Skin of body (tissue), 2 donors: Measurements from ENCODE around the gene ZNF488. TPM values are rescaled to one million over a fixed set of nuclear protein-coding genes. Genes with fewer than 3 reads are reported as not detected.

Experiments used
- DNase-seq: peaks from one replicate; lab custom pipeline; 2025; lab: John Stamatoyannopoulos, UW
- total RNA-seq: library from RNA; depleted of rRNA; stranded (reverse); fragments of >200 nt; gene quantifications from one replicate; pipeline ENCODE4 v1.2.3, GENCODE V29; 2014

ZNF488 gene
- total RNA-seq, 1 donor from 2014 or later = 0.10 TPM

DNA sequence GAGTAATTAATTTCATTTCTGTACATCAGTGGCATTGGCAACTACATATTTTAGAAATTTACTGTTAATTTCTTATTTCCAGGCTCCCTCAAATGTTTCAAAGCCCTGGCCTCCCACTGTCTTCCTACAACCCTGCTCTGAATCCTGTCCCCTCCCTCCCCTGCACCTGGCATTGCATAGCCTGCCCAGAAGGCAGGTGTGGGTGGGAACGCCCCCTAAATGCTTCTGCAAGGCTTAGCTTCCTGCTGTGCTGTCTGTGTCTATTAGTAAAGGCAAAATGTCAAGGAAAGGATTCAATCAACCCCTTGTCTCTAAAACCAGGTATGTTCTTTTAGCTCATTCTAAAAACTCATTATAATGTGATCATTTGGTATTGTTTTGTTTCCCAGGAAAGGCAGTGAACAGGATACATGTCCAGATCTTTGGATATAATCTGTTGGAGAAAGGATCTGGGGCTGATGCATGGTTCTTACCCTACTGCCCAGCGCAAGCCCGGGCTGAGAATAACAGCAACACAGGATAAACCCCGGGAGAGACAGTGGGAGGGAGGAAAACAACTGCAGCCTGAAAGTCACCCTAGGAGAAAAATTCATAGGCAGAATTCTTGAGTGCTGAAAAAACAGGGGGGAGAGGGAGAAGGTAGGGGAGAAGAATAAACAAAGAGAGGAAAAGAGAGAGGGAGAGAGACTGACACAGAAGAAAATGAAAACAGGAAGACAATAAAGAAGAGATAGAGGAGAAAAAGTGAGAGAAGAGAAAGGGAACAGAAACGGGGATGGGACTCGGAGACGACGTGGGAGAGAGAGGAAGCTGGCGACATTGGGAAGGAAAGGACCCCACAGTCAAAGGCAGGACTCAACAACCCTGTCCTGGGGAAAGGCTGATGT, 589 bp downstream of the ZNF488 start:
- no peak for DNase-seq

DNA sequence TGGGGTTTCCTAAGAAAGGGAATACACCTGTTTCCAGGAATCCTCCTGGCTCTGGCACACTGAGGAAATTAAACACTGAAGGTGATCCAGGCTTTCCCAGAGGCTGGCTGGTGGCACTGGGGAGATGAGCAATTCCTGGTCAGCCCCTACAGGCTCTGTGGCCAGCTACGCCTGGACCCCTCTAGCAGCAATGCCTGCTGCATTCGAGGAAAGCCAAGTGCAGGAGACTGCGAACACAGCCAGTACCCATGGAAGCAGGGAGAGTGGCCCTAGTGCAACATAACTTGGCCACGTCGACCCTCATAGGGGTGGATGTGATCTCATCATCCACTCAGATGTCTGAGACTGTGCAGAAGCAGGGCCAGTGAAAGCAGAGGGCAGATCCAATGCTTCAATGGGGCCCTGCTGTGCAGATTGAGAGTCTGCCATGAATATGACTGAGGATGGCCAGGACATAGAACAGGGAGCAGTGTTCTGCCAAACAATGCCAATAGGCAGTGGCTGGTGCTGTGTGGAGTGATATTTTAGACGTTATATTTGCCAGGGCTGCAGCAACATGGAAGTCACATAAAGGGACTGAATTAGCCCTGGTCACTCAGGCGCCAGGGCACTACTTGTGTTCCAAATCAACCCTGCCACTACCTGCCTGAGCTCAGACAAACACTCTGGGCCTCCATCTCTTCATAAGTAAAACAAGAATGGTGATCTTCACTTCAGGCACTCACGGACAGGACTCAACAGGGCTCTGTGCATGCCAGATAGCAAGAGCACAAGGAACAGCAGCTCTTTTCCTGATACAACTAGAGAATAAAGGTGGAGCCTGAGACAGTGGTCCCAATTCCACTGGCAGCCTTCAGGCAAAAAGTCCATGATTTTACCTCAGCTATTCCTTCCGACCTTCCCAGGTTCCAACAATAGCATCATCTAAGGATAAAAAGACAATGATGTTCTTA, 2.4 kb downstream of the ZNF488 start:
- DNase-seq = no peak

DNA sequence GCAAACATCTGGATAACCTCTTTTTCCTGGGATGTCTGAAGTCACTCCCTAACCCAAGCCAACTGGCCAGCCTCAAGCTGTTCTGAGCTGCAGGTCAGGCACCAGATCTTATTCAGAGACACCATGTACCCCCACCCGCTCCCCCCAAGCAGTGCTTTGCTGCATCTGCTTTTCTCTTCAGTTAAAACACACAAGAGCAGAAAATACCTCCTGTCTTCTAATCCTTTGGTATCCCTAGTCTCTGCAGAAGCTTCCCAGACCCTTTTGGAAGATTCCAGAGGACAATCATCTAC, 3.0 kb downstream of the ZNF488 start:
- DNase-seq = no peak

DNA sequence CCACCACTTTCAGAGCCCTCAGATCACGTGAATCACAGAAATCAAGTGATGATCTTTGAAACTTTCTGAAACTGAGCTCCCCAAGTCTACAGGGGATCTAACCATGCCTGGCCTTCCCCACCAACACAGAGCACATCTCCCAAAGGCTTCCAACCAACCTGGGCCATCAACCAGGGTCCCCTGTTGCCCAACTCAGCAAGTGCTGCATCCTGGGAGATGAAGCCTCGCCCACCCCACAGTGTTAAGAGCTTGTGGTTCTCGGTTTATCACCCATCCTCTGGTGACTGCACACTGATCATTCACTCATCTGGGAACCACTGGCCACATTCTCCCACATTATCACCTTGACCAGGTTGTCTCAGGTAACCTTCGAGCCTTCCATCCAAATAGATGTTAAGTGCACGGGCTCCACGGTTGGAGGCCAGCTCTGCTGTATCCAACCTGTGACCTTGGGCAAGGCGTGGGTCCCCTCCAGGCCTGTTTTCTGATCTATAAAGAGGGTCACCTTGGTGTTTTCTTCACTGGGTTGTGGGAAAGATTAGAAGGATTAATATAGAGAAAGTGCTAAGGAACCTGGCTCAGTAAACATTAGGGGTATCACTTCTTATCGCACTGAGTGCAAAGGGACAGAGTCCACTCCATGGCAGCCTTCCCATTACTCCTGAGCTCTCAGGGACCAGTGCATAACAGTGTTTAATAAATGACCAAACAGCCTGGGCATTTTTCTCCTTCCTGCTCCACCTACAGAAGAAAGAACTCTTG, 3.6 kb downstream of the ZNF488 start:
- no peak for DNase-seq

DNA sequence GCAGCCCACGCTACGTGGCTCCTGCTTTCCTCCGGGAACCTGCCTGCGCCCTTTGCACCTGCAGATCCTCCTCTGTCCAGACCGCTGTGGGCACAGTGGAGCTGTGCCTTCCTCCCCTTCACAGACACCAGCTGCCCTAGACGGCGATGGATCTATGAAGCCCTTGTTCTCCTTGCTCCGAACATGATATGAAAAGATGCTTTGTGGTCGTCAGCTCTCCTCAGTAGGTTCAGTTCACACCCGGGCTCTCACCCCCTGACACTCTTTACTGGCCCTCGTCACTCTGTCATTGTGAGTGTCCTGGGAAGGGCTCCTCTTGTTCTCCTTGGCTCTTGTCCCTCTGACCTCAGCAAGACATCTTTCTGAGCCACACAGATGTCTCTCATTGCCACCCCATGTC, 4.2 kb downstream of the ZNF488 start:
- no peak for DNase-seq

DNA sequence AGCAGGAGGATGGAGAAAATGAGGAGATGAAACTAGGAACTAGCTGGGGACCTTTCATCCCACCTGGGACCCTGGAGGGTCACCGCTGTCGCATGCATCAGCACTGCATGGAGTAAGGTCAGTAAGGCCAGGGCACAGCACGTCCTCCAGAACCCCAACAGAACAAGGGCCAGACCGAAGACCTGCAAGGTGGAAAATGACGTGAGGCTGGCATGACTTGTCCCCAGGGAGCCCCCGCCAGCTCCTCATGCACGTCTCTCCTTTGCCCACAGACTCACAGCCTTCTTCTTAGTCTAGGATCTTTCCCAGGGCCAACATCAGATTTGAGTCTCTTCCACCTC, 4.7 kb downstream of the ZNF488 start:
- no peak for DNase-seq

DNA sequence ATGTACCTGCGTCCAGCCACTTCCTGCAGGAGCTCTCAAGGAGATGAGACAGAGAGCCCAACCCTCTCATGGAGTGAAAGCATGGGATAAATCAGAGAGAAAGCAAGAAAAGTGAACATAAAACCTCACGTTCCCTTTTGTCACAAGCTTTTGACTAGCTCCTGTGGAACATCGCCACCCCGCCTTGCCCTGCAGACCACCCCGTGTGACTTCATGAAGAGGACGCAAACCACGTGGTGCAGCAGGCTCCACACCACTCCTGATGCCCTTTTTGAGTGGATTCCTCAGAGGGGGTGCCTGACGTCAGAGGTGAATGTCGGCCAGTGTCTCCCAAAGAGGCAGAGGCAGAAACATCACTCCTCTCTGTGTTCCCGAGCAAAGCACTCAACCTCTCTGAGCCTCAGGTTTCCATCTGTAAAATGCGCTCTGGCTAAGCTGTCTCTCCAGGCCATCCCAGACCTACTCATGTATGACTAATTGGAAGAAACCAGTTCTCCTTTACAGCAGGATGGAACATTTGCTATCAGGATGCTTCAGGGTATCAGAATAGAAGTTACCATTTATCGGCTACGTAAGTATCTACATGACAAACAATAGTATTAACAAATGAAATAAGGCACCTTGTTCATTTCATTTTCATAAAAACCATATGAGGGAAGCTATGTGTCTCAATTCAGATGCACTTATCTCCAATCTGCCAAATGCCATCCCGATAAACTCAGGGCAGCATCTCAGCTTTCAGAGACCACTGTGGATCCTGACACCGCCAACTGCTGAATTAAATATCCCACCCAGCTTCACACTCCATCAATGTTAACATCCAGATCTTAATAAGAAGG, 5.3 kb downstream of the ZNF488 start:
- no peak for DNase-seq

DNA sequence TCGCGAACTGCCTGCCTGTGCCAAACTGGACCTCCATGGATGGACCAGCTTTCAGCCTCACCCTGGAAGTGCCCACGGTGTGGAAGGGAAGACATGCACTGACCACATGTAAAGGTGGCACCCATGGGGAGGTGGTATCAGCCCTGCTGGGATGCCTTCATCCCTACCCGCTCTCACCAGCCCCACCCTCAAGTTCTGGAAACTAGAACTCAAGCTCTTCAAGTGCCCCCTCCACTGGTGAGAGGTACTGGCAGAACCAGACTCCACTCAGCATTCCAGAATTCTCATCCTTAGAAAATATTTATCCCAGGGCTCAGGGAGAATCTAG, 5.9 kb downstream of the ZNF488 start:
- DNase-seq = no peak

DNA sequence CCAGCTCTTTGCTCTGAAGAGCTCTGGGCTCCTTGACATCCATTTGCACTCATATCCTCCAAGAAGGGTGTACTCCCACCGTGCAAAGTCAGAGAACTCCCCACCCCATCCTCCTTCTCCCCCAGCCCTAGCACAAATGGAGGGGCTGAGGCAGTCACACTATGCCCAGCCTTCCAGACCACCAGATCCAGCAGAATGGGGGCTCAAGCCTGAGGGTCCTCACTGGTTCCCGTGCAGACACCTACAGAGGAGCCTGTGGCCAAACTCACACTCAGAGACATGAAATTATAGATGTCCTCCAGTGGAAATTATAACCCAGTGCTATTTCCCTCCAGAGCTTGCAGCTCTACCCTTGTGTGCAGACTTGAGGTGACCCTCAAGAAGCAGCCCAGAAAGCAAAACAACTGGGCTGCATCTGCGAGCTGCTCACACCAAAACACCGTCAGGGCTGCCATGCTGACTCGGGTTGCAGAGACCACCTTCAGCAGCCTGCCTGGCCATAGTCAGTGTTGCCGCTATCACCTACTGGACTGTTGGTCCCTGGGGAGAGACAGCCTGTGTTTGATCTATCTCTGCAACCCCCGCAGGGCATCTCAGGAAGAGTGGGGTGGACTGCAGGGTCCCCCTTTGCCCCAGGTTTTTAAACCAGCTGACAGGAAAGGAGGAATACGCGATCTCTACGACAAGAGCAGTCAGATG, 7.4 kb downstream of the ZNF488 start:
- no peak for DNase-seq

DNA sequence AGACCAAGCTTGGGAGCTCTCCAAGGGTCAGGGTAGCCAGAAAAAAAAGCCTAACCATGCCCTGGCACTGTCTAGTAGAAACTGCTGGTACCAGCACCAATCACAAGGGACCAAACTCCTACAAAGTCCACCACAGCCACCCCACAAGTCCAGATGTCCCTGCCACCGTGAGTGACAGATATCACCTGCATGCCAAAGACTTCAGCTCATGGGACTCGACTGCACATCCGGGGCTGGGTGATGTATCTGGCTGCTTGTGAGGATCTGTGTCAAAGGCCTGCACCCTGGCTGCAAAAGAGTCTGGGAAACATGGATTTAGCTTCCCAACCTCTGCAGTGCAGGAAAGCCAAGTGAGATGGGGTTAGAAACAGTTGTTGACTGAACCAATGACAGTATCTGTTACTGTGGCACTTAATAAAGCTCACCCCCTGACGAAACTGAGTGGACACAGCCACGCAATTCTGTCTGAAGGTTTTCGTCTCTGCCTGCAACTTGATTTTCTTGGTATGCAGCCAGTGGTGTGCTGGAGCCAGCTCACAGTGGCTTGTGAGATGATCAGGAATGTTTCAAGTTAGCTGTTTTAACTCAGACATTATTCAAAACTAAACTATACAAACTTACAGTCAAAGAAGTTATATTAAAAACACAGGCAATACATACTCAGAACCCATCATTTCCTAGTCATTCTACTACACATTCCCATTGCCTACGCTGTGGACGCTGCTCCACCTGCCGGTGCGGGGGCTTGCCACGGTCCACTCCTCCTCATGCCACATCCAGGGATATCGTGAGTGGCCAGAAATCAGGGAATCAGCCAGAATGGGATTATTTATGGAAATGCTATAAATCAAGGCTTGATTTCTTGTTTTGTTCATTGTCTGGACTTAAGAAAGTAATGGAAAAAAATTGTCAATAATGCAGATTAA, 9.2 kb downstream of the ZNF488 start:
- no peak for DNase-seq

DNA sequence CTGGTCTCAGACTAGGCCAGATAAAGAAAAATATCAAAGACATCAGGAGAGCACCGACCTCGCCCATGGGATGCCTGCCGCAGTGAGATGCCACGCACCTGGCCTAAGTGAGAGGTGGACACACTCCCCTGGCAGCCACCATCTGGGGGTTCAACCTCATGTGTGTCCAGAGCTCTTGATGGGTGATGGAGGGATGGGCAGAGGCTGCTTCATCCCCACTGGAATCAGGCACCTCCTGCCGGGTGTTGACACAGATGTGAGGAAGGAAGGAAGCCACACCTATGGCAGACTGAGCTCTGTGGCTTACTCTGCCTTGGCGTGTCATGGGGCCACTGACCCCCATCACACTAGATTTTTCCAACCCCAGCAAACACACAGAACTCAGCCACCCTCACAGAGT, 11.4 kb downstream of the ZNF488 start:
- DNase-seq = no peak

DNA sequence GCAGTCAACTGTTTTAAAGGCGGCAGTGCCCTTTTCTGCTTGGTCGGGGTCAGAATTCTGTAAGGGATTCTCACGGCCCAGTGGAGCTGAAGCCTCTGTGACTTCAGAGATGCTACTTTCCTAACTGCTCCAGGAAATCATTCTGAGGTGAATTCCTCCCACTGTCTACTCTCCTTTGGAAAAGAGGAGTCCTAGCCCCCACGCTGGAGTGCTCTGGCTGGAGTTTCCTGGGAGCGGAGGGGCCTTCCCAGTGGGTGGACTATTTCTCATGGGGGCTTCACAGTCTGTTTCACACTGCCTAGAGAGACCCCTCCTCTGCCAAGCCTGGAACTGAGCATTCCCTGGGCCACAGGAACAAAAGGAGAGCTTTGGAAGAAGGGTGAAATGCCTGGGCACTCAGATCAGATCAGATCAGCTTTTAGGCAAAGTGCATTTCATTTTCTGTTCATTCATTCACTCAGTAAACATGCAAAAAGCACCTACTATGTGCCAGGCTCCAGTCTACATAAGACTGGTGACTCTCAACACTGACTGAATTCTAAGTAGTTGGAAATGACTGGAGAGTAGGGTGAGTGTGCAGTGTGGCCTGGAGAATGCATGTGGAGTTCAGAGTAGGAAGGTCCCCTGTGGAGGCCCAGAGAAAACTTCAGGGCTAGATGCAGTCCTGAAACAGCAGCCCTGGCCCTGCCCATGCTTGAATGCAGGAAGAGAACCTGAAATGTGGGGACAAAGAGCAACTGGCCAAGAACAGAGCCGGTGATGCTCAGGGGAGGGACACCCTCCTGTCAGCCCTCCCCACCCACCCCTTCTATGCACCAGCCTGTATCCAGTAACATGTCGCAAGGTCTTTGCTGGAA, 12.2 kb downstream of the ZNF488 start:
- no peak for DNase-seq

DNA sequence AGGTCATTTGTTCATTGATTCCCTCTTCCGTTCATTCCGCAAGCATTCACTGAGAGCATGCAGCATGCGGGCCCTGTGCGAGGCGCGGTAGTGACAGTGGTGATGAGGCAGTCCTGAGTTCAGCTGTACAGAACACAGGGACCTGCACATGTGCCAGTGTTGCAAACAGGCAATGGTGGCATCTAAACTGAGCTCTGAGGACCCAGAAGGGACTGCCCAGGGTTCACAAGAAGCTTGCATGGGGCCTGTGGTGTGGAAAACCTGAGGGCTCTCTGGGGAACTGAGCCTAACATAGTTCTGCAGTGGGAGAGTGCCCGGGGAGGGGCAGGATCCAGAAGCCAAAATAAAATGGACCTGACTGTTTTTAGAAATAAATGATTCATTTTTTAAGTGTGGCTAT, 13.2 kb downstream of the ZNF488 start:
- no peak for DNase-seq

DNA sequence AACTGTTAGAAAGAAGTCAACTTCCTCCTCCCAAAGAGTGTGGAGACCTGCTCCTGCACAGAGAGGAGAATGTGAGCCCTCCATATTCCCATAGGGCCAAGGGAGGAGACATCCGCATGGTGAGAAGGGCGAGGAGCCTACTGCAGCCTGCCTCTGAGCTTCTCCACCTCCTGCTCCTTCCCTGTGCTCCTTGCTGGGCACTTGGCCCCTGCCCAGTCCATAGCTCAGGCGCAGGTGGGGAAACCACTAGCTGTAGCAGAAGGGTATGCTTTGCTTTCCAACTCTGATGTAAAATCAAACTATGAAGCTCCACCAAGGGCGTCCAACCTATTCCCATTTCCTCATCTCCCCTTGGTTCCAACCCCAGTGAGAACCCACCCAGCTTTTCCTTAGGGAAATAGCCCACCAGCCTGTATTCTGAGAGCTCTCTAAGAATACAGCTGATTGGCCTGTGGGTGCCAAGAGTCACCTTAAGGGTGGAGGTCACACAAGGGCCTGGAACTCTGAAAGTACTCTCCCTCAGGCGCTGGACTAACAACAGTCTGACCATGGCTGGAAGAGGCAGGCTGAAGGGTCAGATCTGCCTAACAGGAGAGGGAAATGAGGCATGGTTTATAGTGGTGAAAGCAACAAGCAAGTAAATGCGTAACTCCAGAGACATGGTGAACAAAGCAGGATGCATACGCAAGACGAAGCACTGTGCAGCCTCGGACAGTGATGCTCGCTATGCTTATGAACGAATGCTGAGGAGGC, 13.9 kb downstream of the ZNF488 start:
- DNase-seq = no peak

DNA sequence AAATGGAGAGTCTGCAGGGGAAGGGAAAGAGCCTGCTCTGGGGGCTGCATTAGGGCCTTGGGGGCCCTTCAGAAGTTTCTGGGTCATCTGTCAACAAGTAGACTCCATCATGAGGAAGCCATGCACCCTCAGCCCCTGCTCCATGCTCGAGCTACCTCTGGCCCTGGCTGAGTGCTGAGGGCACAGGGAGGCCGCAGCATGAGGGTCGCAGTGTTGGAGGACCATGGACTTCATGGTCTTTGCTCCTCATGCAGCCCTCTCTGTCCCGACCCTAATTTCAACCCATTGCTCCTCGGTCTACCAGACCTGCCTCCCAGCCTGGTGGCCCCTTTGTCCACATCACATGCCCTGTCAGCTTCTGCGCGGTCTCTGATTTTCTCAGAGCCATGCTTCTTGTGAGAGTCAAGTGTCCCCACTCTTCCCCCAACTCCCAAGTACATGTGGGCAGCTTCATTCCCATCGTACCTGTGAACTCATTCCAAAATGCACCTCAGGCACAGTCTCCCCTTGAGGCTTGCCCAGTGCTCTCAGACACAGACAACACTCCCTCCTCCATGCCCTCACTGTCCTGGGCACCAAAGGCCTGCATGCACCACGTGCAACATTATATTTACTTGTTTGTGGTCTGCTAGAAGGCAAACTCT, 14.7 kb downstream of the ZNF488 start:
- no peak for DNase-seq

DNA sequence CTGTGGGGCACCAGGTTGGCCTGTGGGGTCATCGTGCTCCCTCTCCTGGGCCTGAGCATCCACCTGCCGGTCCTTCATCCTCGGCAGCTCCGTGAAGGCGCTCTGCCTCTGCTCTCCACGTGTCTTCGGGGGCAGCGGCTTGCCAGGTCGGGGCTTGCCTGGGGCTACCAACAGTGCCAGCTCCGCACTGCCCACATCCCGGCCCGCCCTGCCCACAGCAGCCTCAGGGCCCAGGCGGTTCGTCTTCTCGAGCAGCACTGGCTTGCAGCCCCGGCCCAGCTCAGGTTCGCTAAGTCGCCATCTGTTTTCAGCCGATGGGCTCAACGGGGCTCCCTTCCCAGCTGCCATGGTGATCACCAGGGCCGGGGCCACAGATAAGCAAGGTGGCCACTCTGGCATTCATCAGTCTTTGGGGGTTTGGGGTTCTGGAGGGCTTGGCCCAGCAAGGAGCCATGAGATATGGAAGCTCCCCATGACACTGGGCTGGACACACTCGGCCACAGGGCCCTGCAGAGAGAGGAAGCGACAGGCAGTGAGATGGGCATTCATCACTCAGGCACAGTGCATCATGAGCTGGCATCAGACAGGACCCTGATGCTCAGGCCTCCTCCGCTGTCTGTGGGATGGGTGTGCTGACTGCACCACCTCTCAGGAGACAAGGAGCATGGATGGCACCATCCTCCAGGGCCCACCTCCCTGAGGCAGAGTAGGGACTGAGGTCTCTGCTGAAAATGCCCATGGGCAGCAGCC, 15.5 kb downstream of the ZNF488 start:
- no peak for DNase-seq

DNA sequence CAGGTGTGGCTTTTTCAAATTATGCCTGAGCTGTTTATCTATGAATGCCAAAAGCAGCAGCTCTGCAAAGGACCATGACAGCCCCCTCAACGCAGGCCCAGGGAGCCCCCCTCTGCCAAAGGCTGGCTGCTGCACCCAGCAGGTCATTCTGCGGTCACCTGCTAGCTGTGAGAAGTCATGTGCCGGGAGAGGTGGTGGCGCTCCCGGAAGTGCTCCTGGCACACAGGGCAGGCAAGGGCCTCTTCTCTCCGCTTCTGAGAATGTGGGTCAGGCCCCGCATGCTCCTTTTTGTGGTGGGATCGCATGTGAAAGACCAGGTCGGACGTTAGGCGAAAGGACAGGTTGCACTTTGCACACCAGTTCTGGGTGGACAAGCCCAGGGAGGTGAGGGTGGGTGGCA, 16.4 kb downstream of the ZNF488 start:
- no peak for DNase-seq
